COLO668 (cell line): Measurements from ENCODE around the gene RERE.

Experiments used
- DNase-seq: peaks from one replicate; lab custom pipeline; 2025; ENCODE audit not compliant: unreplicated experiment; lab: John Stamatoyannopoulos, UW

Gene RERE

DNA sequence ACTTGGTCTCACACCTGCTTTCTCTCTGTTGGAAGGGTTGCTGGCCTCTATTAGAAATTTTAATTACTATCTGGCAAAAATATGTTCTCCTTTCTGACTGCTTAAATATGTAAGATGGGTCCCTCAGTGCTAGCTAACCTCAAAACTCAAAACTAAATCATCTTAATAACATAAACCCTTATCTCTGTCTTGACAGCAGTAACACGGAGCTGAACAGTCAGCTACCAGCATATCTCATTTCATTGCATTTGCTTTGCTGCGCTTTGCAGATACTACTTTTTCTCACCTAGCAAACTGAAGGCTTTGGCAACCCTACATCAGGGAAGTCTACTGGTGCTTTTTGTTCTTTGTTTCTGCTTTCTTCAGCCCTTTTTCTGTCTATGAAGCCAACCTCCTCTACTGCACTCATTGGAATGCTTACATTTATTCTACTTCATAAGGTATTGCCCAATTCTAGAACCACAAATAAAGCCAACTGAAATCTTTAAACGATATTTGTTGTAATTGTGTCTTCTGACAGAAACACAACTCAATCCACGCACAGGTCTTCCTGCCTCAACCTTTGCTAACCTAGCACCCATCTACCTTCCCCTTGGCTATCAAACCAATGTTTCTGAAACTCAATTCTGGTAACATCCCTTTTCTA lies 95.6 kb downstream of the RERE start:
- DNase-seq, result no peak

DNA sequence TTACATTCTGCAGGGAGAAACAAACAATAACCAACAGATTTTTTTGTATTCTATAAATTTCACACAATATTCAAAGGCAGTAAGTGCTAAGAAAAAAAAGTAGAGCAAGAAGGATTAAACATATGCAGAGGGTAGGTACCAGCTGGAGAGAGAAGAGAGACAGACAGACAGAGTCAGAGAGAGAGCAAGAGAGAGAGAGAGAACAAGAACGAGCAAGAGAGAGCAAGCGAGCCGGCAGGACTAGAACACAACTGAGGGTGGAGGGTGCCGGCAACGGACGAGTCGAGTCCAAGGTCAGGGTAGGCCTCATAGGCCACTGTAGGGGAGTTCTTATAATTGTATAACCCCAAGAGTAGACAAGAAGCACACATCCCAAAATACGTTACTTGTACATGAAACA lies 97.1 kb downstream of the RERE start:
- DNase-seq, result no peak

DNA sequence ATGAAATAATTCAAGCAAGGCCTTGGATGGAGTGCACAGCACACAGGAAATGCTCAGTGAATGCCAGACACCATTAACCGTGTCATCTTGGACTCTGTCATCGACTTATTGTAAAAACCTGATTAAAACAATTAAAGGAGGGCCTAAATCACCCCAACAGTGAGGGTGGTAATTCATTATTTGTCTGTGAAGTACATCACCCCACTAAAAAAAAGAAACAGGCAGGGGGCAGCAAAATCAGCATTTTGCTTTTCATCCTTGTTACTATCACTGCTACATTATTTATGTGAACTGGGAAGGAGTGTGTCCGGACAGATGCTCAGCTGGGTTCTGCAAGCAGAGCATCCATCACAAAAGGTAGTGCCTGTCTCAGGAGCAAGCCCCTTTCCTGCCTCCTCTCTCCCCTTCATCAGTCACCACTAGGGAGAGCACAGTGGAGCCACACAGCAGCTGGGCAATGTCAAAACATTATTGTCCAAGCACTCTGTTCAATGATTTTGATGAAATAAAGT lies 98.5 kb downstream of the RERE start:
- no peak for DNase-seq

DNA sequence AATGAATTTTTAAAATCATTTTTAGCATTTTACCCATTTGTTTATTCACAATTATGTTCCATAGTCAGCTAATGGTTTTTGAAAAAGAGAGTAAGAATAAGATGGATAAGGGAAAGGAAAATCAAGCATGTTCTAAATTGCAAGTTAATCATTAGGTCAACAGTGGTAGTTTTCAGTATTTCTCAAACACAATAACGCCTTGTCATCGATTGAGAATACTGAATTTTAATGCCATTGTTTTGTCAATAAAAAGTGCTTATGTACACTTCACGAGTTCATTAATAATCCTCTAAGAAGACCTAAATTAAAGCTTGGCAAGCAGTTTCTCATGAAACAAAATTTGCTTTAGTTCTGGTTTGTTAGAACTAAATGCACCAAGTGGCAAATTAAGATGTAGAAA lies 100.3 kb downstream of the RERE start:
- no peak for DNase-seq

DNA sequence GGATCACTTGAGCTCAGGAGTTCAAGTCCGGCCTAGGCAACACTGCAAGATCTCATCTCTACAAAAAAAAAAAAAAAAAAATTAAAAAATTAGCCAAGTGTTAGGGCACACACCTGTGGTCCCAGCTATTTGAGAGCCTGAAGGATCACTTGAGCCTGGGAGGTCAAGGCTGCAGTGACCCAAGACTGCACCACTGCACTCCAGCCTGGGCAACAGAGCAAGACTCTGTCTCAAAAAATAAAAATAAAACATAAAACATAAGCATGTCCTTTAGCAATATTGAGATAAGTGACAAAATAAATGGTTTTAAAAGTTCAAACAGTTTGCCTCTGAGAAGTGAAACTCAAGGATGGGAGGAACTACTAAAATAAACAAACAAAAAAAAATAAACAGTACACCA lies 101.2 kb downstream of the RERE start:
- no peak for DNase-seq

DNA sequence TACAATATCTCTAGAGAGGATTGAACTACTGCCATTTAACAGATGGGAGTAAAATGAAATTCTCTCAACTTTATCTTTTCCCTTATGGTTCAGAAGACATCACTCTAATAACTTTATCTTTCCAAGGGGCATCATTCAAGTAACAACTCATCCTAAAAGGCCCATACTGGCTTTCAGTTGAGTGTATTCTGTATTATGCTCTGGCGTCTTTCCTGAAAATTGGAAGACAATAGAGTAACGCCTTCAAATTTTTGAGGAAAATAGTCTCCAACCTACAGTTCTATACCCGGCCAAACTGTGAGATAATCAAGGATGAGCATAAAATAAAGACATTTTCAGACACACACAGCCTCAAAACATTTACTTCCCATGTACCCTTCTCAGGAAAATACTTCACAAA lies 103.3 kb downstream of the RERE start:
- DNase-seq, result no peak

DNA sequence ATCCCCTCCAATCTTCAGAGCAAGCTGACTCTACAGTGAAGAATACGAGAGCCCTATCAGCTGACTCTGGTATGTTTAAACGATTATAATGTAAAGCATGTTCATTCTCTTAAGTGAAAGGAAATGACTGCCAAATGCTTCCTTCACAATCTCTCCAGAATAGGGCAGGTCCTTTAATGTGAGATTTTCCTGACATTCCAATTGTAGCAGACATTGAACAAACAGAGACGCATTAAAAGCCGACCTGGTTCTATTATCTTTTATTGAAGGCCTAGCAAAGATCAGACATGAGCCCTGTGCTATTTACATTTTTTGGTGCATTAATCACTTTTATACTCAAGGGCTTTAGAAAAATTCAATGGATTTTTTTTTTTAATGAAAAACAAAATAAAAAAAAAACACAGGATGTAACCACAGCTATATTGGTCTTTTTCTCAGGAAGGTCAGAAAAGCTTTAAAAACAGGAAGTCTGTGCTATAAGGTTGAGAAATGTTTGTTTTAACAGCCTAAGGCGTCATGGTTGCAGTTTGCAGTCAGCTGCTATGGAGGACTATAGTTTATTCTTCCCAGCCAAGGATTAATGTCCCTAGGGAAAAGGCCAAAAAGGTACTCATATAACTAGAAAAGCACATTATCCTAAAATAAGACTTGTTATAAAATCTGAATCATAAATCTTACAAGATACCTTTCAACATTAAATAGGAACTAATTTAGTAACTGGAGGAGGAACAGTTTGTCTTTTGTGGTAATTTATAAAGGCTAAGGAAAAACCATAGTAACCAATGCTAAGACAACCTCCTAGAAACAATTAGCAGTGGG lies 104.8 kb downstream of the RERE start:
- peak; percentile 36 for DNase-seq

DNA sequence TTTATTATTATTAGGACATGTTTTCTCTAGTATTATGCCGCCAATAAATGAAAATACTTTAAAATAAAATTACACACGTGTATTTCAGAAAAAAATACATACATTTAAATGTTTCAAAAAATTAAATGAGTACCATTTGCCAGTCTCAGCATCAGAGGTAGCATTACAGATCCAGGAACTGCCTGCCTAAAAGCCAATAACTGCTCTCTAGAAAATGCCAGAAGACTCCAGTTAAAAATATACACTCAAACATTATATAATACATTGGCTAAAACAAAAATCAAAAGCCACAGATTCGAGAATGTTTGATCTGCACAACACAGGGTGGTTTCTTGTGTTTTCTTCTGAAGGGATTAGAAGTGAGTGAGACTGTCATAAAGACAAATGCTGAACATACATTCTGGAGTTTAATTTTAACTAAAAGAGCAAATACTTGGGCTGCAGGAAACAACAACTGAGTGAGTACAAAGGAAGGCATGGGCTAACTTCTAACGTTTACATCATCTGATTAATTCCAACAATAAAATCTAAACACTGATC lies 105.5 kb downstream of the RERE start:
- no peak for DNase-seq

DNA sequence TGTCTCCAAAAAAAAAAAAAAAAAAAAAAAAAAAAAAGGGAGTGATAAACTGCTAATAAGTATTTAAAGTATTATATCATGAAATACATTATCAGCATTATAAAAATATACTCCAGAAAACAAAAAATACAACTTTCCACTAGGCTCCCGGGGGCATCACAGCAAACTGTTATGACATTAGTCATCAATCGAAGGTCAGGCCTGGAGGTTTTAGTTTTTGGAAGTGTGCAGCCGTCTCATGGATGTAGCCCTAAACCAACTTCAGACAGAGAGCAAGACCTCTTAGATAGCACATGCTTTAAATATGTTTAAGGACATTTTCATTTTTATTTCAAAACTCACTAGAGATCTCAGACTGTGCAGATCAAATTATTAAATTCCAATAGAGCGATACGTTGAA lies 106.3 kb downstream of the RERE start:
- no peak for DNase-seq

DNA sequence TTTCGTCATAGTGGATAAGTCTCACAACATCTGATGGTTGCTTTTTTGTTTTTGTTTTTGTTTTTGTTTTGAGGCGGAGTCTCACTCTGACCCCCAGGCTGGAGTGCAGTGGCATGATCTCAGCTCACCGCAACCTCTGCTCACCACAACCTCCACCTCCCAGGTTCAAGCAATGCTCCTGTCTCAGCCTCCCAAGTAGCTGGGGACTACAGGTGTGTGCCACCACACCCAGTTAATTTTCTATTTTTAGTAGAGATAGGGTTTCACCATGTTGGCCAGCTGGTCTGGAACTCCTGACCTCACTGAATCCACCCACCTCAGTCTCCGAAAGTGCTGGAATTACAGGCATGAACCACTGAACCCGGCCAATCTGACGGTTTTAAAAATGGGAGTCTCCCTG lies 109.2 kb downstream of the RERE start:
- DNase-seq, result no peak

DNA sequence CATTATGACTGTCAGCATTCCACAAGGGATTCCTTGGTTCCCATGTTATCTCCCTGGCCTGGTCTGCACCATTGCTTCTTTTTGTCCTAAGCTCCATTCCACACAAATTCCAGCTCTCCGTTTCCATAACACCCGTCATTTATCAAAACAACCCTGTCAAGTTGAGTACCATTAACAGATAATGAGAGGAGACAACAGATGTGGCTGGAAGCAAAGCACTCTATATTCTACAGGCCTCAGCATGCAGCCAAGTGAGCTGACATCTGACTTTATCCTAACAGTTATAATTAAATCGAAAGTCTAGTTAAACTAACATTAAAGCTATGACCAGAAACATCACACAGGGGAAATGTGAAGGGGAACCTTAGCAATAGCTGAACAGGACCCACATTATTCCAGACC lies 110.4 kb downstream of the RERE start:
- peak; percentile 67 for DNase-seq

DNA sequence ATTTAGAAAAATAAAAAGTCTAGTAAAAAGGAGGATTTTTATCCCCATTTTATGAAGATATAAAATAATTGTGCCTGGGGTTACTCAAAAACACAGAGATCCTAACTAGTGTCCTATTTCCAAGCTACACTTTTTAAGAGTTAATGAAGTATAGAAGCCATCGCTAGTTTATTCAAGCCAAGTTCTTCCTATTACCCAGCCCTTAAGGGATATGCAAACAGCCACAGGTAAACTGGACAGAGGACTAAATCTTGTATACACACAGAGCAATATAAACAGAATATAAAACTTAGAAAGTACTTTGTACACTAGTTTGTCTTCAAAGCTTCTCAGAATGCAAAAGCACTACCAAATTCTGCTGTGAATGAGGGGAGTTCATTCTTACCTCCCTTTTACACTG lies 111.1 kb downstream of the RERE start:
- DNase-seq, result no peak

DNA sequence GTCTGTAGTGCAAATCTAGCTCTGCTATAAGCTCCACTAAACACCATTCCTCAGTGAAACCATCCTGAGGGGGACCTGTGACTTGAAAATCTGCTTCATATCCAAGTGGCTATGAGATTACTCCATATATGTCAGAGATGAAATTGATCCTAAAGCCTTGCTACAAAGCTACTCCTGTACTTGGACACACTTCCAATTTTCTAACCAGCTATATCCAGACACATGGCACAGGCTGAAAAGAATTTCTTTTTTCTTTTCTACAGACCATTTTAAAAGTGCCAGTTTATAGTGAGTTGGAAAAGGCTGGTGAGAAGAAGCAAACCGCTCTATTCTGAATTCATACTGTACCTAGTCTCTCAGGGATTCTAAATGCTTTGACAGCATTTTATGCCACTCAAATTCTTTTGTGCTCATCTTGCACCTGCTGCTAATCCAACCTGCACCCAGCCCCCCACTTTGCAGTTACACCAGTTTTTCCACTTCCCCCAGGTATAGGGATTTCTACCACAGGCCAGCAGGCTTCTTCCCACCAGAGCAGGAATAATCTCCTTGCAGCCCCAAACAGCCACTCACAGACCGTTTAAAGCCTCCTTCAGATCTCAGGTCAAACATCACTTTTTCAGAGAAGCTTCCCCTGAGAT lies 112.5 kb downstream of the RERE start:
- DNase-seq, result peak; percentile 90

DNA sequence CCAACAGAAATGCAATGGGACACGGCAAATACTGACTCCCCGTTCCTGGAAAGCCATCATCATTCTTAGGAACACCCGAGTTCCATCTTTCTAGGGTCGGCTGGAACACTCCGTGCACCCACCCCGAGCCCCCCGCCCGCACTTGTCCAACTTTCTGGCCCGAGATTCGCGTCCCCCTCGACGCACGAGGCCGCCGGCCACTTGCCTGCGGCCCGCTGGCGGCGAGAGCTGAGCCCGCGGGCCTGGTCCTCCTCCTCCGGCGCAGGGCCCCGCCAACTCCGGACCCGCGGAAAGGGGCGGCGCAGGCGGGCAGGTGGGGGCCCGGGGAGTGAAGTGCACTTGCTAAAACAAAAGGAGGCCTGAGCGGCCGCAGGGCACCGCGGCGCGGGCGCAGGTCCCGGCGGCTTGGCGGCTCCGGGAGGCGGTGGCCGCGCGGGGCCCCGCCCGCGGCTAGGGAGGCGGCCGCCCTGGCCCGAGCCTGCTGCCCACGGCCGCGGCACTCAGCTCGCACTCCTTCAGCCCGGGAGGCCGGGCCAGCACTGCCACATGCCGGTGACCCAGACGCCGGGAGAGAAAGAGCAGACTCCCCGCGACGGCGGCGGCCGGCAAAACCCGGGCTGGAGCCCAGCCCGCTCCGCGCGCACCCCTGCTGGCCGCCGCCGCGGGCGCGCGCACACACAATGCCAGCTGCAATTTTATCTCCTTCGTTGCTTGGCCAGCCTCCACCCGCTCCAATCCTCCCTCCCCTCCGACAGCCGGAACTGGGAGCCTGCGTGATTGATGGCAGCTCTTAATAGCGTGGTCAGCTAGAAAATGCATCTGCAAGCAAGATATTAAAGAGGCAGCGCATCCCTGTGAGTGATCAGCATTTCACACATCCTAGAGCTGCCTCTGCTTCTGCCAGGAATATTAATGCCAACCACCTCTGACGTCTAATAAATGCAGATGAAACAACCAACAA lies 114.3 kb downstream of the RERE start:
- DNase-seq, result peak; percentile 100

DNA sequence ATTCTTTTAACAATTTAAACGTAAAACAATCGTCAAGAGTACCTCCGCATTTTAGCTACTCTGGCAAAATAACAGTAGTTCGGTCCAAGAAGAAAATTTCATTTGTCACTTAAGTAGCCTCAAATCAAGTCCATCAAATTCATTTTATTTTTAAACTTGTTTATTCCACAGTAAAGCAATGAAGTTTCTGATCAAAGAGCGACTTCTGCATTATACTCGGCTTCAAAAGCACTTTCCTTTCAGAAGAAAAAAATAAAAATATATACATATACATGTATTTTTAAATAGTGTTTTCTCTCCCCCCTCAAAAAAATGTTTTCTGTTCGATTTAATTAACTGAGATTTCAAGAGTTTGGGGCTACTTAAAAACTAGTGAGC lies 115.0 kb downstream of the RERE start:
- no peak for DNase-seq

DNA sequence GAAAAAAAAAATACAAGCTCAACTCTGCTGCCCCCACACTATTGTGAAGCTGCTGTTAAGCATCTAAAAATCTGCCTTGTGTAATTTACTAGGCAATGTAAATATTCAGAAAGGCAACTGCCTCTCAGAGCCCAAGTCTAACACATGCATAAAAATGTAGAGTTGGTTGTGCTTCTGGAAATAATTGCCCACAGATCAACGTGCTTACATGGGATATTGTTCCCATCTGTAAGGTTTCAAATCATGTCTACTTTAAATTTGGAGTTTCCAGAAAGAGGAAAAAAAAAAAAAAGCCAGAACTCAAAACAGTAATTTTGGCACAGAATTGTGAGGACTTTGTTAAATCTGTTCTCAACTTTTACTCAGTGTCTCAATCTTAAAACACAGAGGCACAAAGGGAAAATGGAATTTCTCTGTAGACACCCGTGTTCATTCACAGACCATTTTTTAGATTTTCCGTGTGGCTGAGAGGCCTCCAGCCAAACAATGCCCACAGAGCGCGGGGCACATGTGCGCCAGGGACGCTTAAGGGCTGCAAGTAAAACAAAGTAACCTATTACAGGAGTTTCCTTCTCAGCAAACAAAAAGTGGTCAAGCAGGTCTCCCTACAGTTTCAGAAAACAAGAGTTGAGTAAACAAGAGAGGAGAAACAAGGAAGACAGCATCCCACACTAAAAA lies 115.5 kb downstream of the RERE start:
- peak; percentile 76 for DNase-seq

DNA sequence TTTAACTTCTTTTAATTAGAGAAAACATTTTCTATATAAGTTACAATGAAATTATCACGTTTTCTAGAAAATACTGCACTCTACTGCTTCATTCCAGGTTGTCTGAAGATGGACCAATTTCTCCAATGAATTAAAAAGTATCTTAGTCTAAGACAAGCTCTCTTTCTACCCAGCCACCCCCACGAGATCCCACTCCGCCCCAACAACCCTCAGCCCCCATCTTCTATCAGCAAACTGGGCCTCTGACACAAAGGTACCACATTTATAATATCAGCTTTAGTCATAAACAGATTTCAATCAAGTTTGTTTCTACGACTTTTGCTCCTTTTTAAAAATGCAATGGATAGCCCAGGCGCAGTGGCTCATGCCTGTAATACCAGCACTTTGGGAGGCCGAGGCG lies 117.8 kb downstream of the RERE start:
- DNase-seq, result no peak

DNA sequence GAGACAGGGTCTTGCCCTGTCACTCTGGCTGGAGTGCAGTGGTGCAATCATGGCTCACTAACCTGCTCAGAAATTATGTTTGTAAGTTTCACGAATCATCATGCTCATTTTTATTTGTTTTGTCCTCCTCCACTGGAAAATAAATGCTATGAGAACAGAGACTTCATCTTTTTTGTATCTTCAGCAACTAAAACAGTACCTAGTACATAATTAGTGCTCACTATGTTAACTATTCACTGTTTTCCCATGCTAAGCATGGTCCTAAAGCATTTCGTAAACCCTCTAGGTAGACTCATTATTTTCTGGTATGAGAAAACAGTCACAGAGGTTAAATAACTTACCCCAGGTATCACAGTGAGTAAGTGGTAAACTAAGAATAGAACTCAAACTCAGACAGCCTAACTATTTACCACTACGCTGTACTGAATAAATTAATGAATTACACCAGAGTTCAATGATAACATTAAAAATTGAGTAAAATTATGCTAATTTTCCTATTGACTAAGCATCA lies 118.4 kb downstream of the RERE start:
- DNase-seq, result no peak

DNA sequence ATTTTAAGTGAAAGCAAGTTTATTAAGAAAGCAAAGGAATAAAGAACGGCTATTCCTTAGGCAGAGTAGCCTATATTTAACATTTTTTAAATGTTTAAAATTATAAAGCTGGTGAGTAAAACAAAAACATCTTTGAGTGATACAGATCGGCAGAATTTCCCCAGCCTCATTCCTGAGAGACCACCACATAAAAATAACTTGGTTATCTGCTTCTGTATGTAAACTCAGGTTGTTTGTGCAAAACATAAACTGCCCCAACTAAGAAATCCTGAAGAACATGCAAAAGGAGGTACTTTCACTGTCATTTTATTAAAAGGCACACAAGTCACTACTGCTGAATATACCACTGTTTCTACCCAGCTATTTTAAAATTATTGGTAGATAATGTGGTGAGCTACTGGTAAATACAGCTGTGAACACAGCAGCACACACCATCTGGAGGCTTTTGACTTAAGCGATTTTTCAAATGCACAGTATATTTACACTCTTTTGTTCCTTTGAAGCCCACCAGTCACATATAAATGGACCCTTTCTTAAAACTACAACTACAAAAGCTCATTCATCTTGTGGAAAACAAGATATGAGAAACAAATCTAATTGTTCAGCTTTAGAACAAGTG lies 119.3 kb downstream of the RERE start:
- DNase-seq, result no peak
